Keratinocyte (primary cell): ENCODE results near the gene HYPK. TPM values are rescaled to one million over a fixed set of nuclear protein-coding genes. Genes with fewer than 3 reads are reported as not detected.
"Not testable (repeated sequence)": the region's sequence is repeated elsewhere in the genome, so short reads cannot be mapped to it uniquely, and the experiment has no call there.

Source experiments
- DNase-seq: peaks from one replicate; pipeline ENCODE4 v3.0.0-alpha.2; 2011; ENCODE audit warnings: low read depth, missing footprints, low spot score
- FAIRE-seq: peaks from 2 replicates; lab custom pipeline; 2011; peaks lifted over from hg19 to GRCh38; lab: Jason Lieb, UNC
- H2AFZ ChIP-seq: 2 replicates; pipeline ENCODE4 v1.6.0; 2012; ENCODE audit warnings: low read length, control low read depth, inconsistent platforms; ENCODE audit not compliant: control insufficient read depth
- H3K27ac ChIP-seq: 2 replicates; pipeline ENCODE4 v1.5.1; 2011; ENCODE audit warnings: low read length; ENCODE audit not compliant: control insufficient read depth, insufficient read depth
- H3K27me3 ChIP-seq: 3 replicates; pipeline ENCODE4 v1.6.0; 2011; ENCODE audit warnings: low read length; ENCODE audit not compliant: control insufficient read depth, insufficient read depth; ENCODE audit errors: extremely low read depth
- H3K36me3 ChIP-seq, 2 experiments: 2 replicates in 1 of 2; 3 replicates in 1 of 2; pipeline ENCODE4 v1.5.1; 2011; ENCODE audit warnings: low read length in 2 of 2, mild to moderate bottlenecking in 1 of 2; ENCODE audit not compliant: control insufficient read depth in 2 of 2, insufficient read depth in 2 of 2; ENCODE audit errors: extremely low read depth in 1 of 2
- H3K4me1 ChIP-seq: 3 replicates; pipeline ENCODE4 v1.5.1; 2011; ENCODE audit warnings: low read length; ENCODE audit not compliant: control insufficient read depth, insufficient read depth; ENCODE audit errors: extremely low read depth
- H3K4me2 ChIP-seq: 3 replicates; pipeline ENCODE4 v1.6.0; 2011; ENCODE audit warnings: low read depth, low read length; ENCODE audit not compliant: control insufficient read depth, insufficient read depth; ENCODE audit errors: extremely low read depth
- H3K4me3 ChIP-seq, 3 experiments: fragments of 200-600 bp in 1 of 3; sonication (generic) in 1 of 3; 2 replicates in 2 of 3; 3 replicates in 1 of 3; pipeline ENCODE4 v1.5.1; 2011 to 2016; ENCODE audit warnings: low read length in 3 of 3, mild to moderate bottlenecking in 3 of 3, control low read depth in 2 of 3, inconsistent platforms in 1 of 3, low read depth in 1 of 3, mixed read lengths in 1 of 3, mixed run types in 1 of 3, moderate library complexity in 1 of 3; ENCODE audit not compliant: control insufficient read depth in 2 of 3, insufficient read depth in 2 of 3; ENCODE audit errors: extremely low read depth in 1 of 3
- H3K79me2 ChIP-seq: 2 replicates; pipeline ENCODE4 v1.6.0; 2012; ENCODE audit warnings: low read length; ENCODE audit not compliant: control insufficient read depth, insufficient read depth
- H3K9ac ChIP-seq: 3 replicates; pipeline ENCODE4 v1.6.0; 2011; ENCODE audit warnings: low read length; ENCODE audit not compliant: control insufficient read depth, insufficient read depth; ENCODE audit errors: extremely low read depth
- H3K9me1 ChIP-seq: 3 replicates; pipeline ENCODE4 v1.6.0; 2011; ENCODE audit warnings: low read length; ENCODE audit not compliant: control insufficient read depth, insufficient read depth; ENCODE audit errors: extremely low read depth
- H3K9me3 ChIP-seq: 2 replicates; pipeline ENCODE4 v1.5.1; 2012; ENCODE audit warnings: low read depth, low read length; ENCODE audit not compliant: control insufficient read depth
- H4K20me1 ChIP-seq: 3 replicates; pipeline ENCODE4 v1.6.0; 2011; ENCODE audit warnings: low read length; ENCODE audit not compliant: control insufficient read depth, insufficient read depth; ENCODE audit errors: extremely low read depth
- EZH2 ChIP-seq: IDR thresholded peaks from one replicate; pipeline ENCODE4 v1.6.1; 2012; ENCODE audit warnings: inconsistent platforms, mild to moderate bottlenecking, low read length, moderate library complexity
- dilution Hi-C: fragments of 300-500 bp; cut with MboI; formaldehyde crosslinking; loops from one replicate; pipeline ENCODE4 v1.7.0; 2020; ENCODE audit warnings: low sequenced_read_pairs; ENCODE audit not compliant: extremely low pct_ligation_motif_present
- polyA plus RNA-seq, 5 experiments: library from polyadenylated mRNA; depleted of rRNA in 3 of 5; stranded (reverse) in 3 of 5; stranded (forward) in 1 of 5; unstranded in 1 of 5; fragments of >200 nt; gene quantifications; 1 replicate in 1 of 5; 2 replicates in 3 of 5; 3 replicates in 1 of 5; pipeline versions ENCODE4 v1.2.1 to v1.2.3, GENCODE V29; 2011 to 2012; ENCODE audit warnings: missing spikeins in 2 of 5, low read depth in 1 of 5, low replicate concordance in 1 of 5
- TF ChIP-seq, protein P1 (sequence below), 3 experiments: IDR thresholded peaks in 1 of 3; conservative IDR thresholded peaks in 1 of 3; optimal IDR thresholded peaks in 1 of 3; 2 replicates in 2 of 3; 3 replicates in 1 of 3; pipeline versions ENCODE3 to v1.5.1; 2011; ENCODE audit warnings: low read length in 3 of 3, mild to moderate bottlenecking in 3 of 3, moderate library complexity in 2 of 3, control low read depth in 1 of 3, inconsistent platforms in 1 of 3; ENCODE audit not compliant: insufficient read depth in 2 of 3; ENCODE audit errors: extremely low read depth in 1 of 3

The HYPK gene
- polyA plus RNA-seq, 1 donor (not counting 4 experiments of a cell fraction or from before 2014, with no cell fraction given) = 27.5 TPM

DNA sequence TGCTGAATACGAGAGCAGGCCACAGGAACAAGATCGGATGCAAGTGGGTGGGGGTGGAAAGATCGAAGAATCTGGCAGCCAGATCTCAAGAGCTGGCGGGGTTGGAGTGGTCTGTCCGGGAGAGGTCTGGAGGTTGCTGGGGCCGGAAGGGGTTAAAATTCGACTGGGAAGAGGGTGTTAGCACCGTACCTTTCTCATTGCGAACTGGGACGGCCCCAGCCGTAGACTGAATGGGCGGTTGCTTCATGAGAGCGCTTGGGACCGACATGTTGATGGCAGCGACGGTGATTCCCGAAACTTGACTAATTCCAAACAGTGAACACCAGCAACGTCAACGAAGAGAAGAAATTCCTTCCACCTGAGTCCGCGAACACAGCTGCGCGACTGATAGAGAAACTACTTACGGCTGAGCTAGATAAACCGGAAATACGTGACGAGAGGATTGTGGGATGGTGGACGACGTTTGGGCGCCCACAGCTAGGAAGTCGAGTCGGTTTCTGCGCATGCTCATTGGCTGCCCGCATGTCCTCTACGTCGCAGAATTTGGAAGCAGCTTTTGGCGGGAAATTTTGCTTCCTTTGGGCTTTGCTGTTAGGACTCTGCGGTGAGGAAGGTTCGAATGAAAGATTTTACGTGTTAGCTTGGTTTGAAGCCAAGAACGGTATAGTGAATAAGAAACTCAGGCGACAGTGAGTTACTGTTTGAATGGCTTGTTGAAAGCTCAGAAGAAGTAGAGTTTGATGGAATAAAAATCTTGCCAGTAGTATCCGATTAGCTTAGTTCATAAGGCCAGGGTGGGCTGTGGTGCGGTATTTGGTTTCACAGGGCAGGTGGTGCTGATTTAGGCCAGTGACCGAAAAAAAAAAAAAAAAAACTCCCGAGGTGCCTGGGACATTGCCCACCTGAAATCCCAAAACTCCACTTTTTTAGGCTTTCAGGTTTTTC, 24.2 kb downstream of the HYPK start, which contains the start of gene MFAP1:
Gene MFAP1 (minus strand): TSS at position 389 of the 945 bp plus-strand sequence. CDS start 121 bp downstream, at position 268.
- H3K9ac ChIP-seq = peak within 1 kb of the TSS; percentile 97
- no peaks in the 10 kb centered on the region for H3K9me1 ChIP-seq
- H3K36me3 ChIP-seq = no peaks in the 10 kb centered on the region
- TF ChIP-seq EZH2 = no peak
- TF ChIP-seq, protein P1, sequence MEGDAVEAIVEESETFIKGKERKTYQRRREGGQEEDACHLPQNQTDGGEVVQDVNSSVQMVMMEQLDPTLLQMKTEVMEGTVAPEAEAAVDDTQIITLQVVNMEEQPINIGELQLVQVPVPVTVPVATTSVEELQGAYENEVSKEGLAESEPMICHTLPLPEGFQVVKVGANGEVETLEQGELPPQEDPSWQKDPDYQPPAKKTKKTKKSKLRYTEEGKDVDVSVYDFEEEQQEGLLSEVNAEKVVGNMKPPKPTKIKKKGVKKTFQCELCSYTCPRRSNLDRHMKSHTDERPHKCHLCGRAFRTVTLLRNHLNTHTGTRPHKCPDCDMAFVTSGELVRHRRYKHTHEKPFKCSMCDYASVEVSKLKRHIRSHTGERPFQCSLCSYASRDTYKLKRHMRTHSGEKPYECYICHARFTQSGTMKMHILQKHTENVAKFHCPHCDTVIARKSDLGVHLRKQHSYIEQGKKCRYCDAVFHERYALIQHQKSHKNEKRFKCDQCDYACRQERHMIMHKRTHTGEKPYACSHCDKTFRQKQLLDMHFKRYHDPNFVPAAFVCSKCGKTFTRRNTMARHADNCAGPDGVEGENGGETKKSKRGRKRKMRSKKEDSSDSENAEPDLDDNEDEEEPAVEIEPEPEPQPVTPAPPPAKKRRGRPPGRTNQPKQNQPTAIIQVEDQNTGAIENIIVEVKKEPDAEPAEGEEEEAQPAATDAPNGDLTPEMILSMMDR (optimal IDR thresholded peaks at IDR 0.05 in 1 of 3, IDR thresholded peaks at IDR 0.05 in 1 of 3, conservative IDR thresholded peaks at IDR 0.05 in 1 of 3; ENCODE audit: extremely low read depth in 1 of 3, insufficient read depth in 2 of 3, low read length in 3 of 3) = no peak
- peaks cover 16% of the 10 kb centered on the region for H3K4me1 ChIP-seq
- H4K20me1 ChIP-seq = no peaks in the 10 kb centered on the region
- H2AFZ ChIP-seq = peak within 1 kb of the TSS; percentile 89
- DNase-seq (peak; percentile 89), FAIRE-seq (peak; percentile 95)
- H3K9me3 ChIP-seq = no peaks in the 10 kb centered on the region
- H3K27me3 ChIP-seq = no peaks in the 10 kb centered on the region
- peaks cover 46% of the 10 kb centered on the region for H3K79me2 ChIP-seq
- peak within 1 kb of the TSS; percentile 91 for H3K4me2 ChIP-seq
- H3K27ac ChIP-seq = peak within 1 kb of the TSS; percentile 98
- H3K4me3 ChIP-seq = peak within 1 kb of the TSS; percentile 78 to 94 (median 92)
- dilution Hi-C loops = no loop called here

DNA sequence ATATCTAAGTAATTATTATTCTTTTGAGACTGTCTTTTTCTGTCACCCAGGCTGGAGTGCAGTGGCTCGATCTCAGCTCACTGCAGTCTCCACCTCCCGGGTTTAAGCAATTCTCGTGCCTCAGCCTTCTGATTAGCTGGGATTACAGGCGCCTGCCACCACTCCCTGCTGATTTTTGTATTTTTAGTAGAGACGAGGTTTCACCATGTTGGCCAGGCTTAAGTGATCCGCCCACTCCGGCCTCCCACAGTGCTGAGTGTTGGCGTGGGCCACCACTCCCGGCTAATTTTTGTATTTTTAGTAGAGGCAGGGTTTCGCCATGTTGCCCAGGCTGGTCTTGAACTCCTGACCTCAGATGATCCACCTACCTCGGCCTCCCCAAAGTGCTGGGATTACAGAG, 24.9 kb downstream of the HYPK start:
- peaks cover 16% of the 10 kb centered on the region for H3K4me1 ChIP-seq
- H2AFZ ChIP-seq, DNase-seq: not testable (repeated sequence)

More for the DNA sequence above, 24.9 kb downstream of the HYPK start:
- H3K9me3 ChIP-seq, H4K20me1 ChIP-seq, H3K9me1 ChIP-seq, H3K4me2 ChIP-seq, H3K9ac ChIP-seq, H3K4me3 ChIP-seq, FAIRE-seq, dilution Hi-C loops, H3K27ac ChIP-seq, H3K27me3 ChIP-seq, H3K36me3 ChIP-seq: not testable (repeated sequence)
- H3K79me2 ChIP-seq = peaks cover 39% of the 10 kb centered on the region
